RWPE2 (cell line): Measurements from ENCODE around the gene DUSP14.
"Not testable (repeated sequence)": the region's sequence is repeated elsewhere in the genome, so short reads cannot be mapped to it uniquely, and the experiment has no call there.

Experiments used
- ATAC-seq: fragments of 200-7000 bp; cut with Tn5 transposase; 3 replicates; pipeline ENCODE4 v1.9.1; 2021; ENCODE audit warnings: low read depth
- DNase-seq: peaks from one replicate; pipeline ENCODE4 v3.0.0-alpha.2; 2020; ENCODE audit warnings: low spot score
- H3K27ac ChIP-seq: fragments of 450-650 bp; 2 replicates; pipeline ENCODE4 v1.5.1; 2017; ENCODE audit warnings: mild to moderate bottlenecking; ENCODE audit not compliant: poor library complexity, severe bottlenecking
- H3K27me3 ChIP-seq: fragments of 250-450 bp; sonication (Bioruptor Pico); 2 replicates; pipeline ENCODE4 v1.5.1; 2021; ENCODE audit warnings: mild to moderate bottlenecking, moderate library complexity; ENCODE audit not compliant: insufficient read depth, poor library complexity, severe bottlenecking
- H3K36me3 ChIP-seq: fragments of 250-450 bp; sonication (Bioruptor Pico); 2 replicates; pipeline ENCODE4 v1.5.1; 2020; ENCODE audit warnings: low read depth, mild to moderate bottlenecking, moderate library complexity
- H3K4me1 ChIP-seq: fragments of 250-450 bp; sonication (Bioruptor Pico); 2 replicates; pipeline ENCODE4 v1.5.1; 2021; ENCODE audit warnings: mild to moderate bottlenecking, moderate library complexity; ENCODE audit not compliant: insufficient read depth, poor library complexity, severe bottlenecking
- H3K4me3 ChIP-seq: fragments of 250-450 bp; sonication (Bioruptor Pico); 2 replicates; pipeline ENCODE4 v1.5.1; 2021; ENCODE audit warnings: mild to moderate bottlenecking, moderate library complexity; ENCODE audit not compliant: severe bottlenecking
- H3K9me3 ChIP-seq: fragments of 250-450 bp; sonication (Bioruptor Pico); 2 replicates; pipeline ENCODE4 v1.5.1; 2021; ENCODE audit warnings: mild to moderate bottlenecking, moderate library complexity; ENCODE audit not compliant: severe bottlenecking
- CTCF ChIP-seq: fragments of 450-650 bp; IDR thresholded peaks from one replicate; pipeline ENCODE4 v1.5.1; 2017; ENCODE audit warnings: mild to moderate bottlenecking, moderate library complexity; ENCODE audit not compliant: poor library complexity, severe bottlenecking

DUSP14 gene, protein sequence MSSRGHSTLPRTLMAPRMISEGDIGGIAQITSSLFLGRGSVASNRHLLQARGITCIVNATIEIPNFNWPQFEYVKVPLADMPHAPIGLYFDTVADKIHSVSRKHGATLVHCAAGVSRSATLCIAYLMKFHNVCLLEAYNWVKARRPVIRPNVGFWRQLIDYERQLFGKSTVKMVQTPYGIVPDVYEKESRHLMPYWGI

DNA sequence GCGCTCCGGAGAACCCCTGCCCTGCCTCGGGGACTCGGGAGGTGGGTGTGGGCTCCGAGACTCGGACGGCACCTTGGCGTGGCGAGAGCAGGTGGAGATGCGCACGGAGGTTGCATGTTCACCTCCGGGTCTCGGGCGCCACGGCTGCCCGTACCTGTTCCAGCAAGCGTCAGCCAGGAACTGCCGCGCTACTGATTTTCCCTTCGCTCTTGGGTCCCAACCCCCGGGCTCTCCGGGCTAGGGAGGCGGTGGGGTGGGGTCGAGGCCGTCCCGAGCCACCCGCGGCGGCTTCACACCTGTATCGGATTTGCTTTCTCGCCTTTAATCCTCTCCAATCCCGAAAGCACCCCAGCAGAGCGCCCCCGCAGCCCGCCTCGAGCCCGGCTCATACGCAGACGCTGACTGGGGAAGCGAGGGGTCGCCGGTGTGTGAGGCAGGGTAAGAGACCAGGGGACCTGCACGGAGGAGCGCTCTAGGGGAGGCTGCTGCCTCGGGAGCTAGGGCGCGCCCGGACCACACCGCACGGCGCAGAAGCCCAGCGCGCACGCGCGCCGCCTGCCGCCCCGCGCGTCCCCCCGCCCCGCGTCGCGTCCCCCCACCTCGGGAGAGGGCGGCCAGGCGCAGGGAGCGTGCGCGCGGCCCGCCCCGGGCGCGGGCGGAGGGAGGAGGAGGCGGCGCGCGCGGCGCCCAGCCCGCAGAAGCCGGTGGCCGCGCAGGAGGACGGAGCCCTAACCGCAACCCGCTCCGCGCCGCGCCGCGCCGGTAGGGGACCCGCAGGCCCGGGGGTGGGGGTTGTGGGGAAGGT lies at the start of gene DUSP14:
DUSP14 (plus strand) TSS at position 695 of the 805 bp plus-strand sequence. CDS start 22,382 bp downstream, outside the sequence.
- DNase-seq (peak; percentile 78), ATAC-seq (peak; percentile 40)
- Histone ChIP-seq H3K4me3 (peak within 1 kb of the TSS; percentile 44), H3K27ac (peak within 1 kb of the TSS; percentile 94), H3K36me3 (peaks cover 10% of the 10 kb centered on the region; the same call in 1 of the 2 replicates), H3K4me1 (peaks cover 29% of the 10 kb centered on the region), H3K27me3 (no peaks in the 10 kb centered on the region), H3K9me3 (no peaks in the 10 kb centered on the region)
- no peak for TF ChIP-seq CTCF

- H3K4me1 ChIP-seq: peaks cover under 1% of the 10 kb centered on the region
- H3K27me3 ChIP-seq: no peaks in the 10 kb centered on the region
- TF ChIP-seq CTCF: no peak
- peaks cover 68% of the 10 kb centered on the region for H3K36me3 ChIP-seq
- no peaks in the 10 kb centered on the region for H3K9me3 ChIP-seq
- DNase-seq: no peak
- no peak for ATAC-seq
- H3K27ac ChIP-seq: no peak overlapping the region
- no peak overlapping the region for H3K4me3 ChIP-seq
These were observed 49.3 kb upstream of the DUSP14 start for GRCh38 chr17:37440424-37440823.

DNA sequence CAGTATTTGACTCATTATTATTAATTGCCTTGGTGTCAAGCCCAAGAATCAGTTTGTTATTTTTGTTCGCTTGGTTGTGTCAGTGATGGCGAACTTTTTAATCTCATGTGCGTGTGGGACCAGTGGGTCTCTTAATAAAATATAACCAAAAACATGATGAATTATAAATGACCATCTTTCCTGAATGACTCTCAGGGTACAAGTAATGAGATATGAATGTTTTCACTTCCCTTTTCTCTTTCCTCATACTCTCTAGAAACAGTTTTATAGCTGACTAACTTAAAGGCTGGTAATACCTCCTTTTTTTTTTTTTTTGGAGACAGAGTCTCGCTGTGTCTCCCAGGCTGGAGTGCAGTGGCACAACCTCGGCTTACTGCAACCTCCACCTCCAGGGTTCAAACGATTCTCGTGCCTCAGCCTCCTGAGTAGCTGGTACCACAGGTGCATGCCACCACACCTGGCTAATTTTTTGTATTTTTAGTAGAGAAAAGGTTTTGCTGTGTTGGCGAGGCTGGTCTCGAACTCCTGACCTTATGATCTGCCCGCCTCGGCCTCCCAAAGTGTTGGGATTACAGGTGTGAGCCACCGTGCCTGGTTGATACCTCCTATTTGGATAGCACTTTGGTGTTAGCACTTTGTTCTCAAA lies 48.2 kb upstream of the DUSP14 start:
- H3K27me3 ChIP-seq, H3K27ac ChIP-seq, H3K4me3 ChIP-seq, ATAC-seq, DNase-seq, H3K9me3 ChIP-seq, H3K4me1 ChIP-seq: not testable (repeated sequence)
- peaks cover 71% of the 10 kb centered on the region for H3K36me3 ChIP-seq

DNA sequence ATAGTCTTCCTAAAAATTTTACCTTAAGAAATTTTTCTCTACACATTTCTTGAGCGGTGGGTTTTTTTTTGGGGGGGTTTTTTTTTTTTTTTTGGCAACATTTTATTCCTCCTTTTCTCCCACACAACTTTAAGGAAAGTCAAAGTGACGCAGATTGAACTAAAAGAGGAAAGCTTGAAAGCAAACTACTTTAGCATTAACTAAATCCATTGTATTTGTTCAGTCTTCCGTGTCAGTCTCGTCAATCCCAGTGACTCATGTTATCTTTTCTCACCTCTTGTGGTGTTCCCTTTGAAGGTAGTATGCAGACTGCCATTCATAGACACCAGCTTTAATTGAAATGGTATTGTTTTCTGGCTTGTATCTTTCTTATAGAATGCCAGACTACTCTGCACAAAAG lies 43.7 kb upstream of the DUSP14 start:
- peak; percentile 41; the same call in 1 of the 3 replicates for ATAC-seq

More for the DNA sequence above, 43.7 kb upstream of the DUSP14 start:
- no peak overlapping the region for H3K4me3 ChIP-seq
- DNase-seq: no peak
- H3K27ac ChIP-seq: peak overlapping the region; percentile 54
- peaks cover 33% of the 10 kb centered on the region for H3K4me1 ChIP-seq
- no peaks in the 10 kb centered on the region for H3K9me3 ChIP-seq
- TF ChIP-seq CTCF: no peak
- peaks cover 43% of the 10 kb centered on the region for H3K36me3 ChIP-seq
- H3K27me3 ChIP-seq: no peaks in the 10 kb centered on the region
